ENCODE results near the gene CDC42EP5. TPM values are rescaled to one million over a fixed set of nuclear protein-coding genes. Genes with fewer than 3 reads are reported as not detected.

Gene CDC42EP5
- total RNA-seq, 1 experiment from 2014 or later: 11.5 TPM

- Mint-ChIP-seq H3K4me3 (no peak overlapping the region), H3K27ac (no peak overlapping the region), H3K9me3 (no peaks in the 10 kb centered on the region), H3K27me3 (ENCODE audit: low read depth) (no peaks in the 10 kb centered on the region; the same call in 1 of the 2 replicates), H3K36me3 (peaks cover 74% of the 10 kb centered on the region), H3K4me1 (peaks cover 3% of the 10 kb centered on the region)
- ChIA-PET POLR2A (no interaction called here), CTCF (interaction anchor here (0.6 kb wide), 1 partner anchor 36 kb away, joined by 3 read pairs; no protein-coding TSS in a partner anchor)
- TF ChIP-seq ELF4 (CRISPR knock-in tag; IDR thresholded peaks at IDR 0.05; ENCODE audit: low read depth) (no peak), CDX4 (CRISPR knock-in tag; IDR thresholded peaks at IDR 0.05; ENCODE audit: borderline replicate concordance) (no peak), ZMAT4 (CRISPR knock-in tag; IDR thresholded peaks at IDR 0.05) (no peak), NR1H2 (CRISPR knock-in tag; IDR thresholded peaks at IDR 0.05) (no peak), ZNF671 (CRISPR knock-in tag; IDR thresholded peaks at IDR 0.05) (no peak), FOXK1 (CRISPR knock-in tag; IDR thresholded peaks at IDR 0.05) (no peak), SP1 (CRISPR knock-in tag; conservative IDR thresholded peaks at IDR 0.05) (no peak)
- TF ChIP-seq, protein P1, sequence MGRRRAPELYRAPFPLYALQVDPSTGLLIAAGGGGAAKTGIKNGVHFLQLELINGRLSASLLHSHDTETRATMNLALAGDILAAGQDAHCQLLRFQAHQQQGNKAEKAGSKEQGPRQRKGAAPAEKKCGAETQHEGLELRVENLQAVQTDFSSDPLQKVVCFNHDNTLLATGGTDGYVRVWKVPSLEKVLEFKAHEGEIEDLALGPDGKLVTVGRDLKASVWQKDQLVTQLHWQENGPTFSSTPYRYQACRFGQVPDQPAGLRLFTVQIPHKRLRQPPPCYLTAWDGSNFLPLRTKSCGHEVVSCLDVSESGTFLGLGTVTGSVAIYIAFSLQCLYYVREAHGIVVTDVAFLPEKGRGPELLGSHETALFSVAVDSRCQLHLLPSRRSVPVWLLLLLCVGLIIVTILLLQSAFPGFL (CRISPR knock-in tag; IDR thresholded peaks at IDR 0.05; ENCODE audit: borderline replicate concordance): no peak
- TF ChIP-seq, protein P2, sequence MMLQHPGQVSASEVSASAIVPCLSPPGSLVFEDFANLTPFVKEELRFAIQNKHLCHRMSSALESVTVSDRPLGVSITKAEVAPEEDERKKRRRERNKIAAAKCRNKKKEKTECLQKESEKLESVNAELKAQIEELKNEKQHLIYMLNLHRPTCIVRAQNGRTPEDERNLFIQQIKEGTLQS (CRISPR knock-in tag; conservative IDR thresholded peaks at IDR 0.05): no peak
- no peak for DNase-seq (ENCODE audit: low spot score)
- ATAC-seq: no peak
Measured at GRCh38 chr19:54455786-54456422, 17.2 kb downstream of the CDC42EP5 start.

DNA sequence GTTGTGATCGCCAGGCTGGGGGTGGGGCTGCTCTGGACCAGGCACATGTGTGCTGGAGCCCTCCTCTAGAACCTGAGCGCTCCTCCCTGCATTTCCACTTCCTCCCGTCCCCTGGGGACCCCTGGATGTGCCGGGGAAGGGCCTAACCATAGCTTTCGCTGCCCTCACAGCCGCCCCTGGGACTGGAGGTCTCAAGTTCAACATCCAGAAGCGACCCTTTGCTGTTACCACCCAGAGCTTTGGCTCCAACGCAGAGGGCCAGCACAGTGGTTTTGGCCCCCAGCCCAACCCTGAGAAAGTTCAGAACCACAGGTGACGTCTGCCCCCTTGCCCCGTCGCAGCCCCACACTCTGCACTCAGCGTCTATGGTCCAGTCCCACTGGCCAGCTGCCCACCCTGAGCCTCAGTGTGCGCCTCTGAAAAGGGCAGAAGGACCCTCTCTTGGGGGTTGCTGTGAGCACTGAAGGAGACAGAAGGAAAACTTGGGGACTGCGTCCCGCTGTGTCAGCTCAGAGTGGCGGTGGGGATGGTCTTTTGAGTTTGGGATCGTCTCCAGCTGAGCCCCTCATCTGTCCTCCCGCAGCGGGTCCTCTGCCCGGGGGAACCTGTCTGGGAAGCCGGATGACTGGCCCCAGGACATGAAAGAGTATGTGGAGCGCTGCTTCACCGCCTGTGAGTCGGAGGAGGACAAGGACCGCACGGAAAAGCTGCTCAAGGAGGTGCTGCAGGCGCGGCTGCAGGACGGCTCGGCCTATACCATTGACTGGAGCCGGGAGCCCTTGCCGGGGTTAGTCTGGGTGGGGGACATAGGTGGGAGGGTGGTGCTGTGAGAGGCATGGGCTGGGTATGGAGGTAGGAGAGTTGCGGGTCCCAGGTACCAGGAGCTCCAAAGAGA, 18.1 kb downstream of the CDC42EP5 start:
- ChIA-PET POLR2A (no interaction called here), CTCF (interaction anchor here (0.7 to 1.8 kb wide), 2 partner anchors 14 to 16 kb away, joined by 3 to 5 read pairs; no protein-coding TSS in a partner anchor)
- no peak for ATAC-seq
- H3K9me3 Mint-ChIP-seq: no peaks in the 10 kb centered on the region
- H3K27ac Mint-ChIP-seq: no peak overlapping the region
- no peaks in the 10 kb centered on the region; the same call in 1 of the 2 replicates for H3K27me3 Mint-ChIP-seq (ENCODE audit: low read depth)
- no peak for TF ChIP-seq FOXP1 (CRISPR knock-in tag; IDR thresholded peaks at IDR 0.05; ENCODE audit: borderline replicate concordance)
- TF ChIP-seq ZNF416 (CRISPR knock-in tag; IDR thresholded peaks at IDR 0.05): no peak
- no peak for TF ChIP-seq ZNF671 (CRISPR knock-in tag; IDR thresholded peaks at IDR 0.05)
- no peak for TF ChIP-seq E2F1 (CRISPR knock-in tag; IDR thresholded peaks at IDR 0.05)
- TF ChIP-seq, protein P3, sequence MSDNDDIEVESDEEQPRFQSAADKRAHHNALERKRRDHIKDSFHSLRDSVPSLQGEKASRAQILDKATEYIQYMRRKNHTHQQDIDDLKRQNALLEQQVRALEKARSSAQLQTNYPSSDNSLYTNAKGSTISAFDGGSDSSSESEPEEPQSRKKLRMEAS (CRISPR knock-in tag; IDR thresholded peaks at IDR 0.05): no peak
- TF ChIP-seq, protein P1 (CRISPR knock-in tag; IDR thresholded peaks at IDR 0.05; ENCODE audit: borderline replicate concordance): no peak
- TF ChIP-seq TCF7 (CRISPR knock-in tag; IDR thresholded peaks at IDR 0.05; ENCODE audit: low read depth): no peak
- no peak for TF ChIP-seq USF1 (CRISPR knock-in tag; IDR thresholded peaks at IDR 0.05)
- TF ChIP-seq TEAD4 (CRISPR knock-in tag; IDR thresholded peaks at IDR 0.05): no peak
- TF ChIP-seq ELF4 (CRISPR knock-in tag; IDR thresholded peaks at IDR 0.05; ENCODE audit: low read depth): no peak
- TF ChIP-seq IRF1 (CRISPR knock-in tag; IDR thresholded peaks at IDR 0.05): no peak
- TF ChIP-seq SMAD3 (CRISPR knock-in tag; IDR thresholded peaks at IDR 0.05; ENCODE audit: borderline replicate concordance): no peak
- no peak for TF ChIP-seq ZNF121 (CRISPR knock-in tag; IDR thresholded peaks at IDR 0.05)
- no peak for TF ChIP-seq ATF1 (CRISPR knock-in tag; IDR thresholded peaks at IDR 0.05)
- TF ChIP-seq ZBTB21 (CRISPR knock-in tag; IDR thresholded peaks at IDR 0.05; ENCODE audit: borderline replicate concordance): no peak
- TF ChIP-seq NFYB (CRISPR knock-in tag; conservative IDR thresholded peaks at IDR 0.05; ENCODE audit: low read depth): no peak
- TF ChIP-seq ZNF512 (CRISPR knock-in tag; IDR thresholded peaks at IDR 0.05; ENCODE audit: borderline replicate concordance): no peak
- TF ChIP-seq RELA (CRISPR knock-in tag; IDR thresholded peaks at IDR 0.05; ENCODE audit: borderline replicate concordance): no peak
- peaks cover 74% of the 10 kb centered on the region for H3K36me3 Mint-ChIP-seq
- H3K4me3 Mint-ChIP-seq: no peak overlapping the region
- H3K4me1 Mint-ChIP-seq: peaks cover 10% of the 10 kb centered on the region
- DNase-seq (ENCODE audit: low spot score): no peak
